Measurements from ENCODE around the gene OR6B1.

DNA sequence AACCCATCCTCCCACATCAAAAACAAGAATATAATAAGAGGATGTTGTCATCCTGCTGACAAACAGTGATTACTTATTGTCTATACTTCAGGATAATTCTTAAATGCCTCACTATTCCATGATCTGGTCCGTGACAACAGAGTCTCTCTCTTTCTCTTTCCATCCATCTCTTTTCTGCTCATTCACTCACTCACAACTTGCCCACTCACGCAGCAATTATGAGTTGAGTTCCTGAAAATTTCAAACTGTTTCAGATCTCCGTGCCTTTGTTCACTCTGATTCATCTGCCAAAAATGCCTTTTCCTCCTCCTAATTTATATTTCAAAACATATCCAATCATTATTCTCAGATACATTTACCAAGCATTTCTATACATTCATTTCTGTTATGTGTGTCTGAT lies 1.4 kb downstream of the OR6B1 start:
- TF ChIP-seq, protein P1, sequence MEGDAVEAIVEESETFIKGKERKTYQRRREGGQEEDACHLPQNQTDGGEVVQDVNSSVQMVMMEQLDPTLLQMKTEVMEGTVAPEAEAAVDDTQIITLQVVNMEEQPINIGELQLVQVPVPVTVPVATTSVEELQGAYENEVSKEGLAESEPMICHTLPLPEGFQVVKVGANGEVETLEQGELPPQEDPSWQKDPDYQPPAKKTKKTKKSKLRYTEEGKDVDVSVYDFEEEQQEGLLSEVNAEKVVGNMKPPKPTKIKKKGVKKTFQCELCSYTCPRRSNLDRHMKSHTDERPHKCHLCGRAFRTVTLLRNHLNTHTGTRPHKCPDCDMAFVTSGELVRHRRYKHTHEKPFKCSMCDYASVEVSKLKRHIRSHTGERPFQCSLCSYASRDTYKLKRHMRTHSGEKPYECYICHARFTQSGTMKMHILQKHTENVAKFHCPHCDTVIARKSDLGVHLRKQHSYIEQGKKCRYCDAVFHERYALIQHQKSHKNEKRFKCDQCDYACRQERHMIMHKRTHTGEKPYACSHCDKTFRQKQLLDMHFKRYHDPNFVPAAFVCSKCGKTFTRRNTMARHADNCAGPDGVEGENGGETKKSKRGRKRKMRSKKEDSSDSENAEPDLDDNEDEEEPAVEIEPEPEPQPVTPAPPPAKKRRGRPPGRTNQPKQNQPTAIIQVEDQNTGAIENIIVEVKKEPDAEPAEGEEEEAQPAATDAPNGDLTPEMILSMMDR (IDR thresholded peaks at IDR 0.05): no peak
- no peak for TF ChIP-seq POLR2A (IDR thresholded peaks at IDR 0.05)
- no peak for TF ChIP-seq POLR2AphosphoS5 (IDR thresholded peaks at IDR 0.05)
